AG04450 (cell line): ENCODE results near the gene CRELD2. TPM values are rescaled to one million over a fixed set of nuclear protein-coding genes. Genes with fewer than 3 reads are reported as not detected.

Source experiments
- CTCF ChIA-PET: fragments of 300-600, 350-600 bp; formaldehyde crosslinking; extraction: SDS; loops from one replicate; lab custom pipeline; 2022; ENCODE audit warnings: antibody characterized with exemption, inconsistent platforms; lab: Charles Lee
- POLR2A ChIA-PET: fragments of 350-600 bp; formaldehyde crosslinking; extraction: SDS; loops from one replicate; lab custom pipeline; 2021; ENCODE audit warnings: antibody characterized with exemption, inconsistent platforms; lab: Yijun Ruan, JAX
- DNase-seq: peaks from one replicate; pipeline ENCODE4 v3.0.0-alpha.2; 2011; ENCODE audit warnings: low read depth, low spot score
- H3K27ac ChIP-seq: one replicate; pipeline ENCODE4 v1.5.1; 2012; ENCODE audit warnings: low read depth, low read length, control low read depth
- H3K27me3 ChIP-seq: one replicate; pipeline ENCODE4 v1.6.0; 2012; ENCODE audit warnings: low read length; ENCODE audit not compliant: control insufficient read depth, insufficient read depth
- H3K4me3 ChIP-seq: 2 replicates; pipeline ENCODE4 v1.5.1; 2011; ENCODE audit warnings: mild to moderate bottlenecking, low read depth, low read length, control low read depth
- H3K9me3 ChIP-seq: 2 replicates; pipeline ENCODE4 v1.5.1; 2012; ENCODE audit warnings: low read length; ENCODE audit not compliant: control insufficient read depth, insufficient read depth
- CTCF ChIP-seq: IDR thresholded peaks from 2 replicates; pipeline ENCODE4 v1.5.1; 2011; ENCODE audit warnings: low read depth, low read length, control low read depth, inconsistent platforms
- polyA plus RNA-seq: library from polyadenylated mRNA; depleted of rRNA; stranded (reverse); fragments of >200 nt; gene quantifications from 2 replicates; pipeline ENCODE4 v1.2.3, GENCODE V29; 2011

The CRELD2 gene
- polyA plus RNA-seq, 1 experiment = 31.6 TPM

DNA sequence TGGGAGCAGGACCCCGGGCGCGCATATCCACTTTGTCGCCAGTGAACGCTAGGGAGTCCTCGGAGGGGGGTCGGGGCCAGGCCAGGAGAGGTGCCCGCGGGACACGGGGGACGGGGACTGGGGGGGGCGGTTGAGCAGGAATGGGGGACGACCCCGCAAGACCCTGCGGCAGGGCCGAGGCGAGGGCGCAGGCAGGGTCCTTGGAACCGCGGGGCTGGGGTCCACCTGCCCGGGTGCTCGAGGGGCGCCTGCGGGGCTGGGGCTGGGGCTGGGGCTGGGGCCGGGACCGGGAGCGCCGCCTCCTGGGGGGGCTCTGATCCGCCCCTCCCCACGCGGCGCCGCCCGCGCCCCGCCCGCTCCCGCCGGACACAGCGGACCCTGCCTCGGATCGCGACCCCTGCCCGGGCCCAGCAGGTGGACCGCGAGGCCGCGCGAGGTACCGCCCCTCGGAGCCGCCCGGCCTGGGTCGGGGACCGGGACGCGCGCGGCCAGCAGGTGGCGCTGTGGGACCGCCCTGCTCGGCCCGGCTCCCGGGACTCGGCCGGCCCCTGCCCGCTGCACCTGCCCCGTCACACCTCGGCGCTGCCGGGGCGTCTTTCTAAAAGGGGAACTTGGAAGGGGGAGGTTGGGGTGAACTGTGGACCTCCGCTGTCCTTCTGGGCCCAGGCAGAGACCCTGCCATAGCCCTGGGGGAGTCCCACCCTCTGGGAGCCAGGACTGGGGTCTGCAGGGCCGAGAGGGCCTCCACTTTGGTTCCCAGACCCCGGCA, 11.0 kb downstream of the CRELD2 start:
- CTCF ChIA-PET = interaction anchor here (0.9 to 2.3 kb wide), 4 partner anchors 23 to 213 kb away, joined by 4 to 28 read pairs (median 6); no protein-coding TSS in a partner anchor
- DNase-seq = no peak
- H3K4me3 ChIP-seq = peak overlapping the region; percentile 10; the same call in 1 of the 2 replicates
- peak; percentile 40; the same call in 1 of the 2 replicates for TF ChIP-seq CTCF
- no peak overlapping the region for H3K27ac ChIP-seq
- POLR2A ChIA-PET = interaction anchor here (1.0 kb wide), 1 partner anchor 23 kb away, joined by 3 read pairs; no protein-coding TSS in a partner anchor
- no peaks in the 10 kb centered on the region; the same call in 1 of the 2 replicates for H3K9me3 ChIP-seq
- H3K27me3 ChIP-seq = no peaks in the 10 kb centered on the region

DNA sequence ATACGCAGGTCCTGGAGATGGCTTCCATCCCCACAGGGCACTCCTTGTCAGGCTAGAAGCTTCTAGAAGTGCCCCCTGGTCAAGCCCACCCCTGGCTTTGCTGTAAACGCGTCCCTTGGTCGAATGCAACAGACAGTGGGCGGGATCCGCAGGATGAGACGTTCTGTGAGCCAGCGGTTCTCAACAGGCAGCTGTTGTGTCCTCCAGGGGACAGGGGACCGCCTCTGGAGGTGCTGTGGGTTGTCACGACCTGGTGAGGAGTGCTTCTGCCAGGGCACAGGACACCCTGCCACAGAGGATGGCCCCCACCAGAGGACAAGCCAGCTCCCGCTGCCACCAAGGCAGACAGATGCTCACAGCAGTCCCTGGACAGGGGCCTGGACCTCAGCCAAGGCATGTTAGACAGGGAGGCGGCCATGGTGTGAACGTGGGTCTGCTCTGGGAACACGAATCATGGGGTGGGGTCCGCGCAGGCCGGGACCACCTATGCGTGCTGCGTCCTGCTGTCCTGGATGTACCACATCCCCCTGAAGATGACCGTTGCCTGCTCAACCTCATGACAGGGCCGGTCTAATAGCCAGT, 11.7 kb downstream of the CRELD2 start:
- H3K27me3 ChIP-seq = no peaks in the 10 kb centered on the region
- H3K27ac ChIP-seq = no peak overlapping the region
- CTCF ChIA-PET = interaction anchor here (0.9 to 2.3 kb wide), 4 partner anchors 22 to 213 kb away, joined by 4 to 28 read pairs (median 6); no protein-coding TSS in a partner anchor
- no peak for DNase-seq
- TF ChIP-seq CTCF = no peak
- no peak overlapping the region for H3K4me3 ChIP-seq
- H3K9me3 ChIP-seq = no peaks in the 10 kb centered on the region; the same call in 1 of the 2 replicates
- POLR2A ChIA-PET = interaction anchor here (1.0 kb wide), 1 partner anchor 22 kb away, joined by 3 read pairs; no protein-coding TSS in a partner anchor

DNA sequence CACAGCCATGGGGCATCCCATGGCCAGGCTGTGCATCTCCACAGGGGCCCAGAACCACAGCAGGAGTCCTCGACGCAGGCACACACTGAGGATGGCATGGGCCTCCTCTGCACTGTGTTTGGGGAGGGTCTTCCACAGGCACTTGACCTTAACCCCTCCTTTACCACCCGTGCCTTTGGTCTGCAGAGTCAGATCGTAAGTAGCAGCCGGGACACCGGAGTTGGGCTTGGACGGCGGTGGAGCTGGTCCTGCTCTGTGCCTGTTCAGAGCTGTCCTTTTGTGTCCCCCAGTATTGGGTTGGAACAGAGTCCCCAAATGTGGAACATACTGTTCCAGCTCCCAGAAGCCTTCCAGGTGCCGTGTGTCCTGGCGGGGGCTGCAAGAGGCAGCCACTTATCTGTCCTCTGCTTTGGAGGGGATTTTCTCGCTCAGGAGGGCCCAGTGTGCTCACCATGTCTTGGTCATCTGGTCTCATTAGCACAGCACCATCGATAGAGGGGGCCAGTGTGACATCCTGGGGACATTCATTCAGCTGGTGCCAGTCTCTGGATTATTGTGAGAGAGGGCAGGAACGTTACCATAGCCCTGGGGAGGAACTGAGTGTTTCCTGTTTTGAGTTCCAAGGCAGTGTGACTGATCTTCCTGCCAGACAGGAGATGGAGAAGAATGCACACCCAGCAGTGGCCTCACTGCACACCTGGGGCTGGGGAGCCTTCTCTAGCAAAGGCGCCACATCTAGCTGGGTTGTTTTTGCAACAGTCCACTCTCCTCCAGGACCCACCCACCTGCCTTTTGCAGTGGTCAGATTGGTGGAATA, 12.4 kb downstream of the CRELD2 start:
- POLR2A ChIA-PET = interaction anchor here (1.0 kb wide), 1 partner anchor 22 kb away, joined by 3 read pairs; no protein-coding TSS in a partner anchor

More for the DNA sequence above, 12.4 kb downstream of the CRELD2 start:
- CTCF ChIA-PET = interaction anchor here (0.5 to 2.3 kb wide), 5 partner anchors 21 to 212 kb away, joined by 3 to 28 read pairs (median 4); no protein-coding TSS in a partner anchor
- Histone ChIP-seq H3K27ac (no peak overlapping the region), H3K9me3 (no peaks in the 10 kb centered on the region; the same call in 1 of the 2 replicates), H3K27me3 (no peaks in the 10 kb centered on the region), H3K4me3 (no peak overlapping the region)
- peak; percentile 46 for TF ChIP-seq CTCF
- no peak for DNase-seq
